ENCODE measurements around the gene DNMT3B. TPM values are rescaled to one million over a fixed set of nuclear protein-coding genes. Genes with fewer than 3 reads are reported as not detected.

DNMT3B gene
- total and polyA plus RNA-seq, 9 of the 15 experiments (the other 6 are each of a cell fraction or from before 2014, with no cell fraction given), result 9.3 to 74.8 (median 49.1) TPM

- TF ChIP-seq TEAD4 (IDR thresholded peaks at IDR 0.05; ENCODE audit: low read length) (no peak), TEAD4 (CRISPR knock-in tag; IDR thresholded peaks at IDR 0.05; ENCODE audit: borderline replicate concordance) (no peak), PHF21A (IDR thresholded peaks at IDR 0.05; ENCODE audit: borderline replicate concordance, low read depth) (no peak), STAG1 (CRISPR knock-in tag; IDR thresholded peaks at IDR 0.05; ENCODE audit: borderline replicate concordance) (no peak), POLR2H (tag; IDR thresholded peaks at IDR 0.05; ENCODE audit: low read depth) (no peak), ZKSCAN8 (CRISPR knock-in tag; IDR thresholded peaks at IDR 0.05) (no peak), TAF7 (tag; IDR thresholded peaks at IDR 0.05) (no peak), E2F5 (CRISPR knock-in tag; IDR thresholded peaks at IDR 0.05) (no peak)
- TF ChIP-seq, protein P1, sequence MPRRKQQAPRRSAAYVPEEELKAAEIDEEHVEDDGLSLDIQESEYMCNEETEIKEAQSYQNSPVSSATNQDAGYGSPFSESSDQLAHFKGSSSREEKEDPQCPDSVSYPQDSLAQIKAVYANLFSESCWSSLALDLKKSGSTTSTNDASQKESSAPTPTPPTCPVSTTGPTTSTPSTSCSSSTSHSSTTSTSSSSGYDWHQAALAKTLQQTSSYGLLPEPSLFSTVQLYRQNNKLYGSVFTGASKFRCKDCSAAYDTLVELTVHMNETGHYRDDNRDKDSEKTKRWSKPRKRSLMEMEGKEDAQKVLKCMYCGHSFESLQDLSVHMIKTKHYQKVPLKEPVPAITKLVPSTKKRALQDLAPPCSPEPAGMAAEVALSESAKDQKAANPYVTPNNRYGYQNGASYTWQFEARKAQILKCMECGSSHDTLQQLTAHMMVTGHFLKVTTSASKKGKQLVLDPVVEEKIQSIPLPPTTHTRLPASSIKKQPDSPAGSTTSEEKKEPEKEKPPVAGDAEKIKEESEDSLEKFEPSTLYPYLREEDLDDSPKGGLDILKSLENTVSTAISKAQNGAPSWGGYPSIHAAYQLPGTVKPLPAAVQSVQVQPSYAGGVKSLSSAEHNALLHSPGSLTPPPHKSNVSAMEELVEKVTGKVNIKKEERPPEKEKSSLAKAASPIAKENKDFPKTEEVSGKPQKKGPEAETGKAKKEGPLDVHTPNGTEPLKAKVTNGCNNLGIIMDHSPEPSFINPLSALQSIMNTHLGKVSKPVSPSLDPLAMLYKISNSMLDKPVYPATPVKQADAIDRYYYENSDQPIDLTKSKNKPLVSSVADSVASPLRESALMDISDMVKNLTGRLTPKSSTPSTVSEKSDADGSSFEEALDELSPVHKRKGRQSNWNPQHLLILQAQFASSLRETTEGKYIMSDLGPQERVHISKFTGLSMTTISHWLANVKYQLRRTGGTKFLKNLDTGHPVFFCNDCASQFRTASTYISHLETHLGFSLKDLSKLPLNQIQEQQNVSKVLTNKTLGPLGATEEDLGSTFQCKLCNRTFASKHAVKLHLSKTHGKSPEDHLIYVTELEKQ (CRISPR knock-in tag; IDR thresholded peaks at IDR 0.05), result no peak
- TF ChIP-seq, protein P2, sequence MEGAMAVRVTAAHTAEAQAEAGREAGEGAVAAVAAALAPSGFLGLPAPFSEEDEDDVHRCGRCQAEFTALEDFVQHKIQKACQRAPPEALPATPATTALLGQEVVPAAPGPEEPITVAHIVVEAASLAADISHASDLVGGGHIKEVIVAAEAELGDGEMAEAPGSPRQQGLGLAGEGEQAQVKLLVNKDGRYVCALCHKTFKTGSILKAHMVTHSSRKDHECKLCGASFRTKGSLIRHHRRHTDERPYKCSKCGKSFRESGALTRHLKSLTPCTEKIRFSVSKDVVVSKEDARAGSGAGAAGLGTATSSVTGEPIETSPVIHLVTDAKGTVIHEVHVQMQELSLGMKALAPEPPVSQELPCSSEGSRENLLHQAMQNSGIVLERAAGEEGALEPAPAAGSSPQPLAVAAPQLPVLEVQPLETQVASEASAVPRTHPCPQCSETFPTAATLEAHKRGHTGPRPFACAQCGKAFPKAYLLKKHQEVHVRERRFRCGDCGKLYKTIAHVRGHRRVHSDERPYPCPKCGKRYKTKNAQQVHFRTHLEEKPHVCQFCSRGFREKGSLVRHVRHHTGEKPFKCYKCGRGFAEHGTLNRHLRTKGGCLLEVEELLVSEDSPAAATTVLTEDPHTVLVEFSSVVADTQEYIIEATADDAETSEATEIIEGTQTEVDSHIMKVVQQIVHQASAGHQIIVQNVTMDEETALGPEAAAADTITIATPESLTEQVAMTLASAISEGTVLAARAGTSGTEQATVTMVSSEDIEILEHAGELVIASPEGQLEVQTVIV (CRISPR knock-in tag; IDR thresholded peaks at IDR 0.05; ENCODE audit: borderline replicate concordance), result no peak
Observed at GRCh38 chr20:32775336-32775991, 13.3 kb downstream of the DNMT3B start (continued).

Measured in K562 (cell line).